ENCODE data around the gene ZC3H18.

DNA sequence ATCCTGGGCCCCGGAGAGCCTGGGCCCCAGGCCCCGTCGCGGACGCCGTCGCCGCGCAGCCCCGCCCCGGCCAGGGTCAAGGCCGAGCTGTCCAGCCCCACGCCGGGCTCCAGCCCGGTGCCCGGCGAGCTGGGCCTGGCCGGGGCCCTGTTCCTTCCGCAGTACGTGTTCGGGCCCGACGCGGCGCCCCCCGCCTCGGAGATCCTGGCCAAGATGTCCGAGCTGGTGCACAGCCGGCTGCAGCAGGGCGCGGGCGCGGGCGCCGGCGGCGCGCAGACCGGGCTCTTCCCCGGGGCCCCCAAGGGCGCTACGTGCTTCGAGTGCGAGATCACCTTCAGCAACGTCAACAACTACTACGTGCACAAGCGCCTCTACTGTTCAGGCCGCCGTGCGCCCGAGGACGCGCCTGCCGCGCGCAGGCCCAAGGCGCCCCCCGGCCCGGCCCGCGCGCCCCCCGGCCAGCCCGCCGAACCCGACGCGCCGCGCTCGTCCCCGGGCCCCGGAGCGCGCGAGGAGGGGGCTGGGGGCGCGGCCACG, 36.8 kb upstream of the ZC3H18 start:
- TF ChIP-seq, protein P1, sequence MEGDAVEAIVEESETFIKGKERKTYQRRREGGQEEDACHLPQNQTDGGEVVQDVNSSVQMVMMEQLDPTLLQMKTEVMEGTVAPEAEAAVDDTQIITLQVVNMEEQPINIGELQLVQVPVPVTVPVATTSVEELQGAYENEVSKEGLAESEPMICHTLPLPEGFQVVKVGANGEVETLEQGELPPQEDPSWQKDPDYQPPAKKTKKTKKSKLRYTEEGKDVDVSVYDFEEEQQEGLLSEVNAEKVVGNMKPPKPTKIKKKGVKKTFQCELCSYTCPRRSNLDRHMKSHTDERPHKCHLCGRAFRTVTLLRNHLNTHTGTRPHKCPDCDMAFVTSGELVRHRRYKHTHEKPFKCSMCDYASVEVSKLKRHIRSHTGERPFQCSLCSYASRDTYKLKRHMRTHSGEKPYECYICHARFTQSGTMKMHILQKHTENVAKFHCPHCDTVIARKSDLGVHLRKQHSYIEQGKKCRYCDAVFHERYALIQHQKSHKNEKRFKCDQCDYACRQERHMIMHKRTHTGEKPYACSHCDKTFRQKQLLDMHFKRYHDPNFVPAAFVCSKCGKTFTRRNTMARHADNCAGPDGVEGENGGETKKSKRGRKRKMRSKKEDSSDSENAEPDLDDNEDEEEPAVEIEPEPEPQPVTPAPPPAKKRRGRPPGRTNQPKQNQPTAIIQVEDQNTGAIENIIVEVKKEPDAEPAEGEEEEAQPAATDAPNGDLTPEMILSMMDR (IDR thresholded peaks at IDR 0.05; ENCODE audit: insufficient read depth, low read length): no peak
- TF ChIP-seq, protein P2, sequence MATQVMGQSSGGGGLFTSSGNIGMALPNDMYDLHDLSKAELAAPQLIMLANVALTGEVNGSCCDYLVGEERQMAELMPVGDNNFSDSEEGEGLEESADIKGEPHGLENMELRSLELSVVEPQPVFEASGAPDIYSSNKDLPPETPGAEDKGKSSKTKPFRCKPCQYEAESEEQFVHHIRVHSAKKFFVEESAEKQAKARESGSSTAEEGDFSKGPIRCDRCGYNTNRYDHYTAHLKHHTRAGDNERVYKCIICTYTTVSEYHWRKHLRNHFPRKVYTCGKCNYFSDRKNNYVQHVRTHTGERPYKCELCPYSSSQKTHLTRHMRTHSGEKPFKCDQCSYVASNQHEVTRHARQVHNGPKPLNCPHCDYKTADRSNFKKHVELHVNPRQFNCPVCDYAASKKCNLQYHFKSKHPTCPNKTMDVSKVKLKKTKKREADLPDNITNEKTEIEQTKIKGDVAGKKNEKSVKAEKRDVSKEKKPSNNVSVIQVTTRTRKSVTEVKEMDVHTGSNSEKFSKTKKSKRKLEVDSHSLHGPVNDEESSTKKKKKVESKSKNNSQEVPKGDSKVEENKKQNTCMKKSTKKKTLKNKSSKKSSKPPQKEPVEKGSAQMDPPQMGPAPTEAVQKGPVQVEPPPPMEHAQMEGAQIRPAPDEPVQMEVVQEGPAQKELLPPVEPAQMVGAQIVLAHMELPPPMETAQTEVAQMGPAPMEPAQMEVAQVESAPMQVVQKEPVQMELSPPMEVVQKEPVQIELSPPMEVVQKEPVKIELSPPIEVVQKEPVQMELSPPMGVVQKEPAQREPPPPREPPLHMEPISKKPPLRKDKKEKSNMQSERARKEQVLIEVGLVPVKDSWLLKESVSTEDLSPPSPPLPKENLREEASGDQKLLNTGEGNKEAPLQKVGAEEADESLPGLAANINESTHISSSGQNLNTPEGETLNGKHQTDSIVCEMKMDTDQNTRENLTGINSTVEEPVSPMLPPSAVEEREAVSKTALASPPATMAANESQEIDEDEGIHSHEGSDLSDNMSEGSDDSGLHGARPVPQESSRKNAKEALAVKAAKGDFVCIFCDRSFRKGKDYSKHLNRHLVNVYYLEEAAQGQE (IDR thresholded peaks at IDR 0.05; ENCODE audit: insufficient replicate concordance, low read depth): no peak
- TF ChIP-seq POLR2AphosphoS5 (IDR thresholded peaks at IDR 0.05; ENCODE audit: low read depth) (no peak), GABPA (IDR thresholded peaks at IDR 0.05; ENCODE audit: low read depth) (no peak)

All from HL-60 (cell line).